GM23248 (cell line): ENCODE measurements around the gene ARFGEF2.

ENCODE experiments used
- EZH2 ChIP-seq: fragments of 200-600 bp; sonication (generic); IDR thresholded peaks from 2 replicates; pipeline ENCODE4 v1.6.1; 2018; ENCODE audit warnings: antibody characterized with exemption, mild to moderate bottlenecking; ENCODE audit not compliant: insufficient read depth, poor library complexity, severe bottlenecking
- EZH2phosphoT487 ChIP-seq: fragments of 200-600 bp; sonication (generic); IDR thresholded peaks from 2 replicates; pipeline ENCODE4 v1.6.1; 2018; ENCODE audit warnings: antibody characterized with exemption, moderate library complexity, mild to moderate bottlenecking, low read depth; ENCODE audit not compliant: insufficient read depth

DNA sequence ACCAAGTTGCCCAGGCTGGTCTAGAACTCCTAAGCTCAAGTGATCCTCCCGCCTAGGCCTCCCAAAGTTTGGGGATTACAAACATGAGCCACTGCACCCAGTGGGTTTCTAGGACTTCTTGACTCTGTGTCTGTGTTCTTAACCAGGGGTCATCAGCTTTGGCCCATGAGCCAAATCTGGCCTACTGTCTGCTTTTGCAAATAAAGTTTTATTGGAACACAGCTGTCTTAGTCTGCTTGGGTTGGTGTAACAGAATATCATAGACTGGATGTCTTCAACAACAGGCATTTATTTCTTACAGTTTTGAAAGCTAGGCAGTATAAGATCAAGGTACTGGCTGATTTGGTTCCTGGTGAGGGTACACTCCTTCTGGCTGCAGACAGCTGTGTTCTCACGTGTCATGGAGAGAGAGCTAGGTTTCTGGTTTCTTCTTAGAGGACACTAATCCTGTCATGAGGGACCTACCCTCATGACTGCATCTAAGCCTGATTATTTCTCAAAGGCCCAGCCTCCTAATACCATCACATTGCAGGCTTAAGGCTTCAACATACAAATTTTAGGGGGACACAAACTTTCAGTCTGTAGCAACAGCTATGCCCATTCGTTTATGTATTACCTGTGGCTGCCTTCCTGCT is 23.3 kb downstream of the ARFGEF2 start:
- TF ChIP-seq EZH2phosphoT487 (no peak), EZH2 (no peak)
